Breast epithelium (tissue), 4 donors: ENCODE results near the gene ARMC9. TPM values are rescaled to one million over a fixed set of nuclear protein-coding genes. Genes with fewer than 3 reads are reported as not detected.

Source experiments
- DNase-seq, 2 donors: peaks; one replicate each; pipeline ENCODE4 v3.0.0-alpha.2; 2019; ENCODE audit warnings: low spot score in 2 of 2
- H3K27ac ChIP-seq, 2 donors: fragments of 200-600 bp; sonication (generic) in 1 of 2; one replicate each; pipeline ENCODE4 v1.5.1; 2016 to 2019; ENCODE audit warnings: mild to moderate bottlenecking in 1 of 2
- H3K27me3 ChIP-seq, 2 donors: fragments of 200-600 bp; sonication (generic) in 1 of 2; one replicate each; pipeline versions ENCODE4 v1.5.1 to v1.6.0; 2017 to 2019; ENCODE audit warnings: control low read depth in 1 of 2, mild to moderate bottlenecking in 1 of 2
- H3K36me3 ChIP-seq: fragments of 200-600 bp; one replicate; pipeline ENCODE4 v1.5.1; 2019
- H3K4me1 ChIP-seq, 2 donors: fragments of 200-600 bp; sonication (generic); one replicate each; pipeline ENCODE4 v1.5.1; 2016 to 2019; ENCODE audit warnings: control low read depth in 1 of 2
- H3K4me3 ChIP-seq, 3 donors: fragments of 200-600 bp; sonication (generic); 1 replicate in 2 of 3; 2 replicates in 1 of 3; pipeline ENCODE4 v1.5.1; 2016 to 2019; ENCODE audit warnings: mild to moderate bottlenecking in 3 of 3, moderate library complexity in 2 of 3
- H3K9me3 ChIP-seq, 2 donors: fragments of 200-600 bp; sonication (generic) in 1 of 2; one replicate each; pipeline ENCODE4 v1.5.1; 2016 to 2019; ENCODE audit warnings: control low read depth in 1 of 2
- CTCF ChIP-seq, 3 donors: fragments of 450-650 bp; IDR thresholded peaks; one replicate each; pipeline ENCODE4 v1.5.1; 2016 to 2017; ENCODE audit warnings: antibody characterized with exemption in 3 of 3, mild to moderate bottlenecking in 3 of 3, moderate library complexity in 3 of 3
- POLR2A ChIP-seq: fragments of 450-650 bp; IDR thresholded peaks from one replicate; pipeline ENCODE4 v1.6.1; 2016; ENCODE audit warnings: antibody characterized with exemption, mild to moderate bottlenecking, moderate library complexity
- POLR2AphosphoS5 ChIP-seq, 3 donors: sonication (generic); formaldehyde crosslinking; IDR thresholded peaks; one replicate each; pipeline ENCODE4 v1.6.1; 2017; ENCODE audit warnings: antibody characterized with exemption in 3 of 3
- intact Hi-C: fragments of 100-400 bp; cut with DNase I; formaldehyde crosslinking; loops from one replicate; pipeline ENCODE4 v1.15.1; 2023; ENCODE audit warnings: low total_unique reads
- total RNA-seq, 3 donors: library from RNA; depleted of rRNA; stranded (reverse); fragments of >200 nt; gene quantifications; one replicate each; pipeline ENCODE4 v1.1.0, GENCODE V29; 2016

Gene ARMC9
- total RNA-seq, 3 donors from 2014 or later = 4.0 to 20.8 (median 18.0) TPM

GRCh38 chr2:231187736-231188505 is 10.5 kb upstream of the ARMC9 start:
- peak overlapping the region; percentile 17 to 98 for H3K27ac ChIP-seq
- DNase-seq = no peak
- H3K27me3 ChIP-seq = no peaks in the 10 kb centered on the region
- no peak overlapping the region for H3K4me3 ChIP-seq
- no peaks in the 10 kb centered on the region for H3K9me3 ChIP-seq
- intact Hi-C loops = no loop called here
- H3K36me3 ChIP-seq = no peaks in the 10 kb centered on the region
- TF ChIP-seq CTCF (IDR thresholded peaks at IDR 0.05) (no peak), POLR2A (no peak), POLR2AphosphoS5 (IDR thresholded peaks at IDR 0.05) (peak in 1 of 3 donors; percentile 72)
- H3K4me1 ChIP-seq = peaks cover 0 to 9% of the 10 kb centered on the region in 2 donors

- no peak for TF ChIP-seq CTCF (IDR thresholded peaks at IDR 0.05)
- TF ChIP-seq POLR2AphosphoS5 (IDR thresholded peaks at IDR 0.05) = no peak
- TF ChIP-seq POLR2A = no peak
- Histone ChIP-seq H3K9me3 (no peaks in the 10 kb centered on the region), H3K36me3 (no peaks in the 10 kb centered on the region), H3K27ac (peak overlapping the region; percentile 17 to 98), H3K4me1 (peaks cover 0 to 9% of the 10 kb centered on the region in 2 donors), H3K4me3 (no peak overlapping the region), H3K27me3 (no peaks in the 10 kb centered on the region)
- intact Hi-C loops = no loop called here
- DNase-seq = no peak
Measured at GRCh38 chr2:231188506-231189170, 9.8 kb upstream of the ARMC9 start.

GRCh38 chr2:231189171-231189530 is 9.3 kb upstream of the ARMC9 start:
- no peaks in the 10 kb centered on the region for H3K36me3 ChIP-seq
- no peak for DNase-seq
- H3K27me3 ChIP-seq = no peaks in the 10 kb centered on the region
- H3K9me3 ChIP-seq = no peaks in the 10 kb centered on the region
- intact Hi-C loops = no loop called here
- H3K4me1 ChIP-seq = peaks cover 0 to 9% of the 10 kb centered on the region in 2 donors
- H3K4me3 ChIP-seq = no peak overlapping the region
- peak overlapping the region in 1 of 2 donors; percentile 98 for H3K27ac ChIP-seq
- no peak for TF ChIP-seq POLR2AphosphoS5 (IDR thresholded peaks at IDR 0.05)
- no peak for TF ChIP-seq CTCF (IDR thresholded peaks at IDR 0.05)
- TF ChIP-seq POLR2A = no peak

DNA sequence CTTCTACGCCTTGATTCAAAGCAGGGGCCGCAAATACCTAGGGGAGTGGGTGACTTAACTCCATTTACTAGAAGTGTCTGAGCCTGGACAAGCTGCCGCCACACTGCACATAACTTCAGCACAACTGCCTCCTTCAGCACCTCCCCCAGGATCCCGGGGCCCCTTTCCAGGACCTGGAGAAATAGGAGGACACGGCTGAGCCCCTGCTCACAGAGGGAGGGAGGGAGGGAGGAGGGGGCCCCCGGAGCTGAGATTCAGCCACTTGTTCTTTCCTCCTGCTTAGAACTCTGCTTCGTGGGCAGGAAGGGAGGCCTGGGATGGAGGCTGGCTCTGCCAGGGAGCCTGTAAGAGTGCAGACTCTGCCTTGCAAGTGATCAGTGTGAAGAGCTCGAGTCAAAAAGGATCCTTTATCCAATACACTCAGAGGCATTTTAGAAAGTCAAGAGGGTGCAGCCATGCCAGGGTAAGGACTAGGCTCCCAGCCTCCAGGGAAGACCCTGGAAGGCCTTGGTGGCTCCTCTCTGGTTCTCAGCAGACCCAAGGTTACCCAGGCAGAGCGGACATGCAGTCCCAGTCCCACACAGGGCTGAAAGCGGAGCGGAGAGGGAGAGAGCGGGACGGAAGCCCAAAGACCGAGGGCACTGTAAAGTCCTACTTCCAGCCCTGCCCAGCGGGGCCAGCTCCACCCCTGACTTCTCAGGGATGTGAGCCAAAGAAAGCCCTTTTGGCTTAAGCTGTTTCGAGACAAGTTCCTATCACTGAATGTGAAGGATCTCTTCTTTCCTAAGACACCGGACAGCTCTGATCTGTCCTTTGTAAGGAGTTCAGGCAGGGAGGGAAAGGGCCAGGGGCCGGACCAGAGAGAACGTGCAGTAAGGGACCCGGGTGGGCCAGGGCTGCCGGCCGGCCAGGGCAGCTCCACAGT is 8.6 kb upstream of the ARMC9 start:
- H3K36me3 ChIP-seq = no peaks in the 10 kb centered on the region
- peak overlapping the region; percentile 89 to 98 for H3K27ac ChIP-seq
- DNase-seq = no peak
- intact Hi-C loops = no loop called here
- no peaks in the 10 kb centered on the region for H3K9me3 ChIP-seq
- H3K4me1 ChIP-seq = peaks cover 0 to 9% of the 10 kb centered on the region in 2 donors
- TF ChIP-seq POLR2A (no peak), CTCF (IDR thresholded peaks at IDR 0.05) (no peak), POLR2AphosphoS5 (IDR thresholded peaks at IDR 0.05) (no peak)
- no peaks in the 10 kb centered on the region for H3K27me3 ChIP-seq
- peak overlapping the region; percentile 35 to 66 (median 47) for H3K4me3 ChIP-seq
